Measurements from ENCODE around the gene DBX1. TPM values are rescaled to one million over a fixed set of nuclear protein-coding genes. Genes with fewer than 3 reads are reported as not detected.

The DBX1 gene
- total RNA-seq, 1 experiment from 2014 or later: not detected

DNA sequence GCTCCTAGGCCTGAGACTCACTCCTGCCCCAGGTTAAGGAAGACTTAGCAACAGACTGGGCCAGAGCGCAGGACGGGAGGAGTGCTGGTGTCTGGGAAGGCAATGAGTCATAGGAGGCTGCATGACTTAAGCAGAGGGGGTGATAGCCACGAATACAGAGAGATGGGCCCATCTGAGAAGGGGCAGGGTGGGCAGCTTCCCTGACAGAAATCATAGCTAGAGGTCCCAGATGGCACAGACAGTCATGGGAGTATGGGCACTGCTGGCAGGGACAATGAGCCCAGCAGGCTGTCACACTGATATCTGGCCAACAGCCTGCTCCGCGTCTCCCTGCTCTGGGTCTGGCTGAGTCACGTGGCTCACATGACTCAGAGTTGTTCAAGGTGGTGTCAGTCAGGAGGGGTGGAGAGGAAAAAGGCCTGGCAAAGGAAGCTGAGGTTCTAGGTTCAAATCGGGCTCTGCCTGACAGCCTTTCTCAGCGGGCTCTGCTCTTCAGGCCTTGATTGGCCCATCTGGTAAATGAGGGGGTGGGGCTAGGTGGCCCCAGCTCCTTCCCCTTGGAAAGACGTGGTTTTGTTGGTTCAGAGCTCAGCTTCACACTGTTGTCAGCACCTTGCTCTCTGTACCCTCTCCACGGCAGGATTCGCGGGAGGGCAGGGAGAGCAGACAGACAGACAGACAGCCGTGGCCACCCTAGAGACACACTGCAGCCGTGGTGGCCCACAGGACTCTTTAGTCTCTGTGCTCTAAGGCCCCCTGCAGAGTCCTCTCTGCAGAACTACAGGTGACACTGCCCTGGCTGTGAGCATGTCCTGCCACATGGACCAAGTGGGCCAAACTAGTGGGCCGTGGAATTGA lies 47.8 kb downstream of the DBX1 start:
- Histone ChIP-seq H3K9ac (ENCODE audit: low read length) (peak overlapping the region; percentile 69), H4K20me1 (ENCODE audit: low read length) (no peaks in the 10 kb centered on the region), H3F3A (ENCODE audit: low read length, unreplicated experiment) (peaks cover 14% of the 10 kb centered on the region), H3K79me2 (ENCODE audit: low read length) (no peaks in the 10 kb centered on the region), H3K4me3 (ENCODE audit: low read length) (peak overlapping the region; percentile 33; the same call in 1 of the 2 replicates), H2AFZ (ENCODE audit: low read length) (peak overlapping the region; percentile 63), H3K9me2 (replicated peaks; ENCODE audit: low read length) (no peaks in the 10 kb centered on the region), H3K9me3 (ENCODE audit: low read length) (no peaks in the 10 kb centered on the region), H3K4me1 (ENCODE audit: insufficient read depth, low read length) (peaks cover 35% of the 10 kb centered on the region), H3K4me2 (ENCODE audit: low read length) (peak overlapping the region; percentile 74), H3K27ac (ENCODE audit: low read length) (peak overlapping the region; percentile 97), H3K27me3 (ENCODE audit: low read length) (no peaks in the 10 kb centered on the region), H3K36me3 (ENCODE audit: low read depth, low read length) (peaks cover 16% of the 10 kb centered on the region; the same call in 1 of the 2 replicates)
- POLR2A ChIA-PET (ENCODE audit: unreplicated experiment): interaction anchor here (0.5 to 0.6 kb wide), 2 partner anchors 99 to 176 kb away, joined by 3 to 4 read pairs; no protein-coding TSS in a partner anchor
- peak; percentile 82 for ATAC-seq
- no TSS peak for BruUV-seq (replicated peaks)
- CTCF ChIA-PET: interaction anchor here (0.5 to 1.1 kb wide), 2 partner anchors 15 to 38 kb away, joined by 3 to 4 read pairs; no protein-coding TSS in a partner anchor
- DNase-seq: peak; percentile 83
- intact Hi-C loops (cut with micrococcal nuclease): loop anchor here (10.0 kb wide), 1 partner anchor 78 kb away; no protein-coding TSS in a partner anchor
- TF ChIP-seq, protein P1, sequence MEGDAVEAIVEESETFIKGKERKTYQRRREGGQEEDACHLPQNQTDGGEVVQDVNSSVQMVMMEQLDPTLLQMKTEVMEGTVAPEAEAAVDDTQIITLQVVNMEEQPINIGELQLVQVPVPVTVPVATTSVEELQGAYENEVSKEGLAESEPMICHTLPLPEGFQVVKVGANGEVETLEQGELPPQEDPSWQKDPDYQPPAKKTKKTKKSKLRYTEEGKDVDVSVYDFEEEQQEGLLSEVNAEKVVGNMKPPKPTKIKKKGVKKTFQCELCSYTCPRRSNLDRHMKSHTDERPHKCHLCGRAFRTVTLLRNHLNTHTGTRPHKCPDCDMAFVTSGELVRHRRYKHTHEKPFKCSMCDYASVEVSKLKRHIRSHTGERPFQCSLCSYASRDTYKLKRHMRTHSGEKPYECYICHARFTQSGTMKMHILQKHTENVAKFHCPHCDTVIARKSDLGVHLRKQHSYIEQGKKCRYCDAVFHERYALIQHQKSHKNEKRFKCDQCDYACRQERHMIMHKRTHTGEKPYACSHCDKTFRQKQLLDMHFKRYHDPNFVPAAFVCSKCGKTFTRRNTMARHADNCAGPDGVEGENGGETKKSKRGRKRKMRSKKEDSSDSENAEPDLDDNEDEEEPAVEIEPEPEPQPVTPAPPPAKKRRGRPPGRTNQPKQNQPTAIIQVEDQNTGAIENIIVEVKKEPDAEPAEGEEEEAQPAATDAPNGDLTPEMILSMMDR (conservative IDR thresholded peaks at IDR 0.05; ENCODE audit: low read depth, low read length): no peak
- TF ChIP-seq EZH2phosphoT487 (IDR thresholded peaks at IDR 0.05; ENCODE audit: borderline replicate concordance, low read length): no peak
- no peak for TF ChIP-seq EZH2 (IDR thresholded peaks at IDR 0.05; ENCODE audit: low read length, unreplicated experiment)

- ChIA-PET POLR2A (ENCODE audit: unreplicated experiment) (interaction anchor here (0.5 to 0.6 kb wide), 3 partner anchors 15 to 175 kb away, joined by 3 to 4 read pairs (median 3); no protein-coding TSS in a partner anchor), CTCF (interaction anchor here (0.5 to 1.1 kb wide), 4 partner anchors 16 to 159 kb away, joined by 3 to 5 read pairs (median 4); no protein-coding TSS in a partner anchor)
- H3K4me3 ChIP-seq (ENCODE audit: low read length): peak overlapping the region; percentile 33; the same call in 1 of the 2 replicates
- peak overlapping the region; percentile 97 for H3K27ac ChIP-seq (ENCODE audit: low read length)
- TF ChIP-seq, protein P1 (conservative IDR thresholded peaks at IDR 0.05; ENCODE audit: low read depth, low read length): no peak
- H3K27me3 ChIP-seq (ENCODE audit: low read length): no peaks in the 10 kb centered on the region
- H3K79me2 ChIP-seq (ENCODE audit: low read length): no peaks in the 10 kb centered on the region
- H3K9me3 ChIP-seq (ENCODE audit: low read length): no peaks in the 10 kb centered on the region
- H3K9ac ChIP-seq (ENCODE audit: low read length): peak overlapping the region; percentile 69
- no peaks in the 10 kb centered on the region for H4K20me1 ChIP-seq (ENCODE audit: low read length)
- H3K9me2 ChIP-seq (replicated peaks; ENCODE audit: low read length): no peaks in the 10 kb centered on the region
- peak overlapping the region; percentile 74 for H3K4me2 ChIP-seq (ENCODE audit: low read length)
- H3K36me3 ChIP-seq (ENCODE audit: low read depth, low read length): peaks cover 18% of the 10 kb centered on the region; the same call in 1 of the 2 replicates
- intact Hi-C loops (cut with micrococcal nuclease): loop anchor here (1.0 to 10.0 kb wide), 4 partner anchors 14 to 161 kb away; no protein-coding TSS in a partner anchor
- H2AFZ ChIP-seq (ENCODE audit: low read length): no peak overlapping the region
- no peak for DNase-seq
- no TSS peak for BruUV-seq (replicated peaks)
- ATAC-seq: no peak
- H3F3A ChIP-seq (ENCODE audit: low read length, unreplicated experiment): peaks cover 14% of the 10 kb centered on the region
- peaks cover 35% of the 10 kb centered on the region for H3K4me1 ChIP-seq (ENCODE audit: insufficient read depth, low read length)
Observed at GRCh38 chr11:20111871-20112270, 48.4 kb downstream of the DBX1 start.

All from PC-3 (cell line).